HUDEP-2 (cell line): ENCODE results near the gene SHOC2.

Experiments
- DNase-seq, 76 experiments: peaks; one replicate each; lab custom pipeline; 2025; ENCODE audit not compliant: unreplicated experiment in 76 of 76; lab: John Stamatoyannopoulos, UW

The SHOC2 gene

DNA sequence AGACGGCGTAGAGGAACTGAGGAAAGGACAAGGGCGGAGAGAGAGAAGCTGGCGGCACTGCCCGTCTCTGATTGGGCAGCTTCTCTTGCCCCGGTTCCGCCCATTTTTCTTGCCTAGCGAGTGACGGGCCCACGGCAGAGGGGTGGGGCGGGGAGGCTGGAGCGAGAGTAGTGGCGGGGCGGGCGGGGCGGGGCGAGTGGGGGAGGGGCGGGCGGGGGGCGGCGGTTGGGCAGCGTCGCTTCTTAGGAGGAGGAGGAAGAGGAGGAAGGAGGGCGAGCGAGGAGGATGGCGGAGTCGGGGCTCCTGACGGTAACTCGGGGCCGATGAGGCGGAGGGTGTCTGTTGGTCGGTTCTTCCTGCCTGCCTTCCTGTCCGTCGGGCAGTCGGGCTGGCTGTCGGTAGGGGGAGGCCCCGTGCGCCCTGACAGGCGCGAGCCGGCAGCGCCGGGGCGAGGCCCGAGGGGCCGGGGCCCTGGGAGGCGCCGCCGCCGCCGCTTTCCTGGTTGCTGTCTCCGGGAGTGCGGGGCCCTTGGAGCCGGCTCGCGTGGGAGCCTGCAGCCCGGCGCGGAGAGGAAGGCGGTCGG lies at the start of gene SHOC2:
TSS of gene SHOC2 (plus strand) at position 256 of the 583 bp plus-strand sequence. CDS start 44,755 bp downstream, outside the sequence.
- DNase-seq, result peak in 51 of 76 experiments; percentile 61 to 99 (median 98)

DNA sequence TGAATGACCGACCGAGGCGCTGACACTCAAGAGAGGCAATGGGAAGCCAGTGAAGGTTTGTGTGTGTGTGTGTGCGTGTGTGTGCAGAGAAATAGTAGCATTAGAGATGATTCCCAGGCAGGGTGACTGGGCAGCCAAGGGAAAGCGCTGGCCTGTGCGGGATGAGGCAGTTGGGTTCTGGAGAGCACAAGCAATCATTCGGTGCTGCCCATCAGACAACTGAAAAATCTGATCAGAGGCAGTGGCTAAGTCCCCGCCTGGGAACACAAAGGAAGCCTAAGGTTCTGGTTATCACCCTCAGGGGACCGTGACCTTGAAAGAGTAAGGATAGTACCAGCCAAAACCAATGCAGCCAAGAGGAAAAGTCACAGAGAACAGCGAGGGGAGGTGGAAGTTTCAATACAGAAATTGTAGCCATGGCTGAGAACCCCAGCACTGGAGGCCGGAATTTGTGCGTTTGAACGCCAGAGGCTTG lies 48.5 kb upstream of the SHOC2 start:
- no peak for DNase-seq

DNA sequence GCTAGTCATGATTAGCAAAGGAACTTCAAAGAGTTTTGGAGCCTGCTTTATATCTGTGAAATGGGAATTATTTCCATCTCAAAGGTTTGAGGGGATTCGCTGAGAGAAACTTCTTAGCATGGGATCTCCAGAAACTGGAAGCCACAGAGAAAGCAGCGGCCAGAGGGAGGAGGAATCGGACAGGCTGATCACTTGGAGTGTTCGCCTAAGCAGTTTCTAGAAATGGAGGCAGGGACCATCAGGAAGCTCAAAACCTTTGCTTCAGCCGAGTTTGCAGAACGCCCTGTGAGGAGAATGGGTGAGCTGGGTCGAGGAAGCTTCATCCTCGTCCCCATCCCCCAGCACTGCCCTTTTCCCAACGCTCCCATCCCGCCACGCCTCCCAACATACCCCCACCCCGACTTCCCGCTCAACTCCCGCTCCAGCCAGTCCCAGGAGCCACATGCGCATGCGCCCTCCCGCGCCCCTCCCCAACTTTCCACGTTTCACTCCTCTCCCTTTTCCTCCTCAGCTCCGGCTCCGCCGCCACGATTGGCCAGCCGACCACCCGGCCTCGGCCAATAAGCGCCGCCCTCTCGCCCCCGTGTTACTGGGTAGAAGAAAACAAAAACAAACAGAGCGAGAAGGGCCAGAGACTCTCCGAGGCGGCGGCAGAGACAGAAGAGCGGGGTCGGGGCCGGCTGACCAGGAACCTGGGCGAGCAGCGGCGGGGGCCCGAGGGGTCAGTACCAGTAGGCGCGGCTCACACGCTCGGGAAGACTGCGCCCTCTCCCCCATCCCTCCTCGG lies 47.9 kb upstream of the SHOC2 start, which contains the start of gene PDCD4:
TSS of gene PDCD4 (plus strand) at position 631 of the 787 bp plus-strand sequence. CDS start 4,100 bp downstream, outside the sequence.
- DNase-seq, result peak in 75 of 76 experiments; percentile 14 to 98 (median 95)

DNA sequence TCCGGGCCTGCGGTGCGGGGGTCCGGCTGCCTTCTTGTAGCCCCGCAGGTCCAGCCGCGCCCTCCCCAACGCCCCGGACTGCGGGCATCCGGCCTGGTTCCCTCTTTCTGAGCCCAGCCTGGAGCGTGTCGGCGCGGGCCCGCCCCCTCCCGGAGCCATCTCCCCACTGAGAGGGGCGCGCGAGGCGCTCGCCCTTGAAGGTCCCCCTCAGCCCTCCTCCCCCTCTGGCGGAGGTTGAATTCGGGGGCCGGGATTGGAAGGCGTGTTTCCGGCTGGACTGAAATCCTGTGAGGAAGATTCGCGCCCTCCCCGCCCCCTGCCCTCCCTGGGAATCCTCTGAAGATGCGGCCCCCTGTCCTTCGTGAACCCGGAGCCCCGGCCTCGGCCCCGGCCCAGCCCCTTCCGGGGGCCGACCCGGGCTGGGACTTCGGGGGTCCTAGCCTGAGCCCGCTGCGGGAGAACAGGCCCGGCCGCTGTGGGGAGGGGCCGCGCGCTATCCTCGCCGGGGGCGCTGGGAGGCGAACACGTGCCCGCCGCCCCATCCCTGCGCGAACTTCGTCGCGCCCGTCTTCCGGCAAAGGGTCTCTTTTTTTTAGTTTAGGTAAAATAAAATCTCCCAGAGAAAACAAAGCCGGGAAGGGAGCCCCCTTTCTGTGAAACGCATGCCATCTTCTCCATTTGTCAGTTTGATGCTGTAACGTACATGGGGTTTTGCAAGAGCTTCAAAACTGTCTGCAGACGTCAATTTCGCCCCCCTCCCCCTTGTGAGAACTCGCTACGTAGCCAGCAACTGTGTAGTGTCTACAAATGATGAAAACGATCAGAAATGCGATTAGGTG lies 47.0 kb upstream of the SHOC2 start:
- DNase-seq, result peak in 73 of 76 experiments; percentile 12 to 79 (median 61)

DNA sequence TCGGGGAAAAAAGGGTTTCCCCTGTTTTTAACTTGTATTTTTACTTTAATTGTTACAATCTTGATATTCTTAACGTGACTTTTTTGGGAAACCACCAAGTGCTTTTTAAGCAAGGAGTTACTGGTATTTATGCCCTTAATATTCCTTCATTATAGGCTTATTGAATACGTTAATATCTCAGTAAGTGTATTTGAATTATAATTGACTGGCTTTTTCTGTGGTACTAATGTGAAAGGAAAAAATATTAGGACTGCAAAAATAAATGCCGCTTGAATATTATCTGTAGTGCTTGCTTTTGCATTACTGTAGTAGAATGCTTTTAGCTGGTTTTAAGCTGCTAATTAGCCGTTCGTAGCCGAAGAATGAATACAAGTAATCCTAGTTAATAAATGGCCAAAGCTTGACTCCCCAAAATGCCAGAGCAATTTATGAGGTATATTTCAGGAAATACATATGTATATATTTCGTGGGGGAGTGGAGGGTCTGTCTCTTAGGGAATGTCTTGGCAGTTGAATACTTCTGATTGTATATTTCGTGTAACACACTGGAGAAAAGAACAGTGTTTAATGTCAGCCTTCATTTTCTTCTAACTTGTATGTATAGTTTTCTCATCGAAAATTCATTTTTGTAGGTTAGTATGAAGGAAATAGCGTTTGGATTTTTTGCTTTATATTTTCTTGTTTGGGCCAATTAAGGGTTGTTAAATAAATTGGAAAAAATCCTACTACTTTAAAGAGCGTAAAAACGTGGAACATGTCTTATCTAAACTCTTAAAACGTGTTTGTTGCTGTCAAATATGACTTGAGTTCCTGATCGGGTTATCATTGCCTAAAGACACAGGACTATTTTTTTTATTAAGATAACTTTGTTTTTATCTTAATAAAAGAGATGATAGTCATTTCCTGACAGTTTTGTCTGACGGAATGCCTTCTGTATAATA lies 46.1 kb upstream of the SHOC2 start:
- peak in 3 of 76 experiments; percentile 7 to 44 (median 37) for DNase-seq

DNA sequence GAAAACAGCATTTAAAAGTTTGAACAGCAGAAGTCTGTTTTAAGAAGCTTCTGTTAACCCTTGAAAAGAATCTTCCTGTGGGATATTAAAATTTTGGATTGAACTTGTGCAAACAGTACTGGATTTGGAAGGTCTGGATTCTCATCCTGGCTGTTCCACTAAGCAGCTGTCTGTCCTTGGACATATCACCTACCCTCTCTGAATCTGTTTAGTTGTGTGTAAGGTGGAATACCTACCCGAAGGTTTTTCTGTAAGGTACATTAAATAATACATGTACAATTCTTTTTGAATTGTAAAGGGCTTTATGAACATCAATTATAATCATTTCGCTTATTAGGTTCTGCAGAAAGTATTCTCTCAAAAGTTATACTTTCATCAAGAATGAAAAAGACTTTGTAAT lies 45.5 kb upstream of the SHOC2 start:
- peak in 5 of 76 experiments; percentile 9 to 46 (median 21) for DNase-seq

DNA sequence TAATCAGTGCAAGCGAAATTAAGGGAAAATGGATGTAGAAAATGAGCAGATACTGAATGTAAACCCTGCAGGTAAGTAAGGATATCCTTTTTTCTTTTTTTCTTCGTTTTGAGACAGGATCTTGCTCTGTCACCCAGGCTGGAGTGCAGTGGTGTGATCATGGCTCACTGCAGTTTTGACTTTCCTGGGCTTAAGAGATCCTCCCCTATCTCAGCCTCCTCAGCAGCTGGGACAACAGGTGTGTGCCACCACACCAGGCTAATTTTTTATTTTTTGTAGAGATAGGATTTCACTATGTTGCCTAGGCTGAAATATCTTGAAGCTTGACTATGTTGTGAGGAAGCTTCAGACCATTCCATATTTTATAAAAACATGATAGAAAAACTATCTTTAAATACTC lies 43.4 kb upstream of the SHOC2 start:
- DNase-seq, result no peak

DNA sequence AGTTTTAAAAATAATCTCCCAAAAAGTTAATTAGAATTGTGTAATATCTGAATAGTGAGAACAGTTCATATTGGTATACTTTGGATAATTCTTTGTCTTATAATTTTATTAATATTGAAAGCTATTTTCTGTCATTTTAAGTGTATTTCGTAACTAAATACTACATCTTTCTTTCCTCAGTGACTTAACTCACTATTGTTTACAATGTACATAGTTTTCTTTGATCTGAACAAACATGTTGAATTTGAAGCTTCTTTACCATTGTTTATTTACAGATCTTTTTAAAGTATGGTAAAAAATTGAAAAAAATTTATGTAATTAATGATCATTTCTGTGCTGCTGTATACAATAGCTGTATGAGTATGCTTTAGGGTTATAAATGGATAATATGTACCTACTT lies 42.6 kb upstream of the SHOC2 start:
- no peak for DNase-seq

DNA sequence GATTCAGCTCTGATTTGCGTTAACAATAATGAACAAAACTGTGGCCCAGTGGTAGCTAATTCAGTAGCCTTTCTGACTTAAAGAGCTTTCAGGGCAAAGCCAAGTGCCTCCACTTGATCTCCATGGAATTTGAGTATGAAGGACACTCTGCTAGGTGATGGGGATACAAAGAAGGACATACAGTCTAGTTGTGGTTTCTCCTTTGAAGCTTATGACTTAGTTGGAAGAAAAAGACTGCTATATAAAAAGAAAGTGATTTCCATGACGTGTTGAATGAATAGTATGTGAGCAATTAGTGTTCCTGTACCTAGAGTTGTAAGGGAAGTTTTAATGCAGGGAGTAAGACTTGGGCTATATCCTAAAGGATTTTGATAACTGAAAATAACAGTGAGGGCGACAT lies 39.4 kb upstream of the SHOC2 start:
- no peak for DNase-seq

DNA sequence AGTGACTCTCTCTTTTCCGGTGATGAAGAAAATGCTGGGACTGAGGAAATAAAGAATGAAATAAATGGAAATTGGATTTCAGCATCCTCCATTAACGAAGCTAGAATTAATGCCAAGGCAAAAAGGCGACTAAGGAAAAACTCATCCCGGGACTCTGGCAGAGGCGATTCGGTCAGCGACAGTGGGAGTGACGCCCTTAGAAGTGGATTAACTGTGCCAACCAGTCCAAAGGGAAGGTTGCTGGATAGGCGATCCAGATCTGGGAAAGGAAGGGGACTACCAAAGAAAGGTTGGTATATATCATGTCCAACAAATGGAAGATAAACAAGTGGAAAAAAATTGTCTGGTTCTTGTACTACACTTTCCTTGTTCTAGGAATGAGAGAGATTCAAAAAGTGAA lies 38.2 kb upstream of the SHOC2 start:
- DNase-seq, result no peak

DNA sequence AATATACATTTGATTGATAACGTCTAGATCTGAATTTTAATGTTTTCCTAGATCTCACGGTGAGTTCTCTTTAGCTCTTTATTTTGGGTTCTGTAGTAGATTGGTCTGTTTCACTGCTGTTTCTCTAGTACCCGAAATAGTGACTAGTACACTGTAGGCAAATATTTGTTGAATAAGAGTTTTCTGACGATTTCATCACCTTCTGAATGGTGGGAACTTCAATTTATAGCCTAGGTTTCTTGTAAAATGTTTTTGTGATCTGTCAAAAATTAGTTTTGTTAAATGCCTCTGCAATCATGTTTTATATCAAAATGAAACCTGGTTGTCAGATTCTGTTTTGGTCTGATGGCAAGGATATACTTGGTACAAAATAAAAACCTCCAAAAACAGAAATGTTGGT lies 37.5 kb upstream of the SHOC2 start:
- DNase-seq, result no peak

DNA sequence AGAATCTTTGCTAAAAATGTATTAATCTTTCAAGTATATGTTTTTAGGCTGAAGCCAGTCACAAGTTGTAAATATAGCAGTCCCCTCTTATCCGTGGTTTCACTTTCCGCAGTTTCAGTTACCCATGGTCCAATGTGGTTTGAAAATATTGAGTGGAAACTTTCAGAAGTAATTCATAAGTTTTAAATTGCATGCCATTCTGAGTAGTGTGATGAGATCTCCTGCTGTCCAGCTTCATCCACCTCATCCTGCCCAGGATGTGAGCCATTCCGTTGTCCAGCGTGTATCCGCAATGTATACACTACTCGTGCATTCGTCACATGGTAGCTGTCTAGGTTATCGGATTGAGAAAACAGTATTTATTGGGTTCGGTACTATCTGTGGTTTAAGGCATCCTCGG lies 35.5 kb upstream of the SHOC2 start:
- DNase-seq, result no peak

DNA sequence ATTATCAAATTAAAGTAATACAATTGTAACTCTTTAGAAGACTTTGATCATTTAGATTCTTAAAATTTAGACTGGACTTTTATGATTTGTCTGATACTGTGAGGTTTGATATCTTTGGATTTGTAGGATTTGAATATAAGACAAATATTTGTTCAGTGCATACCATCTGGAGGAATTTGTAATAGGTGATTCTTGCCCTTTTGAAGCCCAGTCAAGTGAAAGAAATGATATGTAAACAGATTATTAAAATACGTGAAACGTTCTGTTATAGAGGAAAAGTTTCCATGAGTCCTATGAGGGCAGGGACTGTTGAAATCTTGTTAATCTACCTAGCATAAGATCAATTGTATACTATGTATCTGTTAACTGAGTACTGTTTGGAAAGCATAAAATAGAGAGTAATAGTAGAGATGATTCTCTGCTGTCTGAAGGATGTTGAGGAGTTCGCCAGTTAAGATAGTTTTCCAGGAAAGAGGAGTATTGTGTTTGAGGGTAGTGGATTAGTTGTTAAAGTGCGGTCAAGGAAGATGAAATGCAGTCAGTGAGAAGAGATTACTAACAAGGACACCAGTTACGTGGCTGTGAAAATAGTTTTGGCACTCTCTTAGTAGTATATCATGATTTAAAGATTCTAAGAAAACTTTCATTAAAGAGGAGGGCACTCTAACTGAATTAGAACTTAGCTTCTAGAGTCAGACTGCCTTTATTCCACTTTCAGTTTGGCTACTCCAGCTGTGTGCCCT lies 33.3 kb upstream of the SHOC2 start:
- DNase-seq, result no peak

DNA sequence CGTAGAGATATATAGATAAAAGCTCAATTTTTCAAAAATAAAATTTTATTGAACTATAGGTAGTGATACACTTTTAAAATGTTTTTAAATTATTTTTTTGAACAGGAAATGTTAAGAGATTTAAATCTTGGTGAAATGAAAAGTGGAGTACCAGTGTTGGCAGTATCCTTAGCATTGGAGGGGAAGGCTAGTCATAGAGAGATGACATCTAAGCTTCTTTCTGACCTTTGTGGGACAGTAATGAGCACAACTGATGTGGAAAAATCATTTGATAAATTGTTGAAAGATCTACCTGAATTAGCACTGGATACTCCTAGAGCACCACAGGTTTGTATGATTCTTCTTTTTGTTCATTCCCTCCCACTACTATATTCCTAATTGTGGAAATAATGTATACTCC lies 31.8 kb upstream of the SHOC2 start:
- no peak for DNase-seq

DNA sequence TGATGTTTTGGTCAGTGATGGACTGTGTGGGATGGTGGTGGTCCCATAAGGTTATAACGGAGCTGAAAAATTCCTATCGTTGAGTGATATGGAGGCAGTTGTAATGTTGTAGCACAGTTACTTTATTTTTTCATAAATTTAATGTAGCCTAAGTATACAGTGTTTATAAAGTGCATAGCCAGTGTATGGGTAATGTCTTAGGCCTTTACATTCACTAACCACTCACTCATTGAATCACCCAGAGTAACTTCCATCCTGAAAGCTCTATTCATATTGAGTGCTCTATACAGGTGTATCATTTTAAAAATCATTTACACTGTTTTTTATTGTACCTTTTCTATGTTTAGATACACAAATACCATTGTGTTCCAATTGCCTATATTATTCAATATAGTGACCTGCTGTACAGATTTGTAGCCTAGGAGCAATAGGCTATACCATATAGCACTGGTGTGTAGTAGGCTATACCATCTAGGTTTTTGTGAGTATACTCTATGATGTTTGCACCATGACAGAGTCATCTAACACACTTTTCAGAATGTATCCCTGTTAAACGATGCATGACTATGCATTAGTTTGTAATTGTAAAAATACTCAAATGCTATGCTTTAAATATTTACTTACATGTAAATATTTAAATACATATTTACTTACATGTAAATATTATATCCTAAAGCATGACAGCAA lies 26.7 kb upstream of the SHOC2 start:
- no peak for DNase-seq

DNA sequence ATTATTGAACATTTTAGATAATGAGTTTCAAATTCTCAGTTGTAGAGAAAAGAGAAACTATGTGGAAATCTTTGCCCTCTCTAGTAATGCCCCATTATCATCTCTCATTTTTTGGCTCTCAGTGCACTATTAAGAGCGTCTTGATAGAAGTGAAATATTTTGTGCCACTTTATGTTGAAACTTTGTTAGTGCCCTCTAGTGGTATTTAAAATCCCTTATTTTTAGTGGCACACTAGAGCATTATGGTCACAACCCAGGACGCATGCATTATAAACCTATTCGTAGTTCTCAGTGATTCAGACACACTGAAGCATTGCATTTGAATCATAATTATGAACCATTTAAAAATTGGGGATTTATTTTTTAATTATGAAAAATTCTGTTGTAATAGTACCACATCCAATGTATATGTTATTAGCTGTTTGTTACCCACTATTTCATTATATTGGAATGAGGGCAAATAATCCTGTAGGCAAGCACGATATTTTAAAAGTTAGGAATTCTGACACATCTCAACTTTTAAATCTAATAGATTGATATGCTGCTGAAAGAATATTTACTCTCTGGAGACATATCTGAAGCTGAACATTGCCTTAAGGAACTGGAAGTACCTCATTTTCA lies 25.7 kb upstream of the SHOC2 start:
- DNase-seq, result peak in 33 of 76 experiments; percentile 8 to 70 (median 38)

DNA sequence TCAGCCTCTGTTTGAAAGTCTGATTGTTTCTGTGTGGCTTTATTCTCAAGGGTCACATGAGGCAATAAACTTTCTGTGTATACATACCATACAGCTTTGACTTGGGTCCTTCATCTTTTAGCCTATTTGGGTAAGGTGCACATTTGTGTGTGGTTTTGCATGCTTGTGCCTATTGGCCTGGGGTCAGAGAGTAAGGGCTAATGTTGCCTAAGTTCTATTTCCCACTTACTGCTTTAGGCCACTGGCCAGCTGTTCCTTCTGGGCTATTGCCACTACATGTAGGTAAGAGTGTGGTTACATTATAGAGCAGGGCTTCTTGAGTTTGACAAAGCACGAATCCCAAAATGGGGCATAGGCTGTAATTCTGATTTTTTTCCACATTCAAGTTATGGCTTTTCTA lies 22.2 kb upstream of the SHOC2 start:
- no peak for DNase-seq

DNA sequence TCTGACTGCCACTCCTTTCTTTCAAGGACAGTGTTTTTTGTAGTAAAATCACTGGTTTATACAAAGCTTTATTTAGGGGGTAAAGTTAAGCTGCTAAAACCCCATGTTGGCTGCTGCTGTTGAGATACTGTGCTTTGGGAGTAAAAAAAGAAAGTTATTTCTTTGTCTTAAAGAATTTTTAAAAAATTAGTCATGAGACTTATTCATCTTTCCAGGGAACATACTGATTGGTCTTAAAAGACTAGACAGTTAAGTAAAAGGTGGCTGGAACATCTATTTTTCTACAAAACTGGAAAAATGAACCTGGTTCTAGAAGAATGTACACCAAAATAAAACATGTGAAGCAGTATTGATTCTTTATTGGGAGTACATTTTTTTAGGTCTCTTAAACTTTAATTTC lies 21.0 kb upstream of the SHOC2 start:
- DNase-seq, result no peak
